HEK293 (cell line): ENCODE measurements around the gene DNMT1.

Experiments
- CTCF ChIP-seq: fragments of 450-650 bp; formaldehyde crosslinking; IDR thresholded peaks from 2 replicates; pipeline ENCODE4 v1.5.1; 2016; ENCODE audit warnings: missing biosample characterization, missing genetic modification characterization
- HOXD13 ChIP-seq: sonication (generic); formaldehyde crosslinking; IDR thresholded peaks from 2 replicates; pipeline ENCODE4 v1.8.0; 2022; ENCODE audit warnings: missing genetic modification reagents, borderline replicate concordance
- MEIS1 ChIP-seq: sonication (generic); formaldehyde crosslinking; IDR thresholded peaks from 2 replicates; pipeline ENCODE4 v1.8.1; 2022; ENCODE audit warnings: missing genetic modification reagents, mild to moderate bottlenecking, borderline replicate concordance
- ZNF274 ChIP-seq, 2 experiments: fragments of 200-500 bp in 1 of 2; fragments of 450-650 bp in 1 of 2; sonication (Bioruptor generic) in 1 of 2; formaldehyde crosslinking in 1 of 2; IDR thresholded peaks; 2 replicates each; pipeline versions ENCODE4 v1.5.1 to v1.6.1; 2014 to 2016; ENCODE audit warnings: borderline replicate concordance in 1 of 2, inconsistent platforms in 1 of 2, low read length in 1 of 2, missing biosample characterization in 1 of 2, missing genetic modification characterization in 1 of 2
- ZNF302 ChIP-seq: fragments of 450-650 bp; formaldehyde crosslinking; IDR thresholded peaks from 2 replicates; pipeline ENCODE4 v1.5.1; 2016; ENCODE audit warnings: missing biosample characterization, missing genetic modification characterization, low read depth
- ZNF350 ChIP-seq: fragments of 450-650 bp; formaldehyde crosslinking; IDR thresholded peaks from 2 replicates; pipeline ENCODE4 v1.5.0; 2017; ENCODE audit warnings: missing biosample characterization, mild to moderate bottlenecking, missing genetic modification characterization
- ZNF530 ChIP-seq: fragments of 450-650 bp; formaldehyde crosslinking; IDR thresholded peaks from 2 replicates; pipeline ENCODE4 v1.5.1; 2016; ENCODE audit warnings: low read depth, missing biosample characterization, missing genetic modification characterization
- ZNF571 ChIP-seq: fragments of 450-650 bp; formaldehyde crosslinking; IDR thresholded peaks from 2 replicates; pipeline ENCODE4 v1.5.0; 2017; ENCODE audit warnings: missing biosample characterization, missing genetic modification characterization
- ZNF639 ChIP-seq: fragments of 450-650 bp; formaldehyde crosslinking; IDR thresholded peaks from 2 replicates; pipeline ENCODE4 v1.5.1; 2016; ENCODE audit warnings: missing biosample characterization, missing genetic modification characterization
- ZSCAN5A ChIP-seq: fragments of 450-650 bp; formaldehyde crosslinking; IDR thresholded peaks from 2 replicates; pipeline ENCODE4 v1.5.1; 2016; ENCODE audit warnings: missing biosample characterization, missing genetic modification characterization
- TF ChIP-seq, protein P1 (sequence below): fragments of 450-650 bp; formaldehyde crosslinking; IDR thresholded peaks from 2 replicates; pipeline ENCODE4 v1.5.1; 2016; ENCODE audit warnings: missing biosample characterization, missing genetic modification characterization

DNA sequence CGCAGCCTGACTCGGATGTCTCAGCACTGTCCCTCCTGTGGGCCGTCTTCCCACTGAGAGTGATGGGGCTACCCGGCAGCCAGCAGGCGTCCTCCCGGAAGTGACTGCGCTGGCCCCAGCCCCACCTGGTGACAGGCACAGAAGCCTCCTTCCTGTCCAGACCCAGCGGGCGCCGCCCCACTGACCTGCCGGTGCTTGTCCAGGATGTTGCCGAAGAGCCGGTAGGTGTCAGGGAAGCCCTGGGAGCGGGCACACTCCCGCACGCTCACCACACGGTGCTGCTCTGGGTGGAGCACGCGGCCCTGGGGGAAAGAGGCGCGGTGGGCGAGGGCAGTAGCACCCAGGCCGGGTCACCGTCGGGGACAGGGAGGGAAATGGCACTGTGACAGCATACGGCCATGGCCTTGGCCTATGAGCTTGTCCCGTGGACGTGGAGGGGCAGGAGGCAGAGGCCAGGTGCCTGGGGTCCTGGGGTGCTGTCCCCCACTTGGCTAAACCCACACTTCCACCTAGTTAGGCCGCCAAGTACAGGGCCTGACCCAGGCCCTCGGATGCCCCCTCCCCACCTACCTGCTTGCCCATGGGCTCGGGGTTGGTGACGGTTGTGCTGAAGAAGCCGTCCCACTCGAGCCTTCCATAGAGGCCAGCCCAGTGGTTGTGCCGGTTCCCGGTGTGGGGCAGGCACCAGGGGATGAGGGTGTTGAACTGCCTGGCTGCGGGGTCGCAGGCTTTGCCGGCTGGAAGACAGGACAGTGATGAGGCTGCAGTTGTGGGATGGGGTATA is 59.0 kb downstream of the DNMT1 start:
- no peak for TF ChIP-seq HOXD13 (CRISPR knock-in tag)
- TF ChIP-seq CTCF (tag by site-specific recombination): no peak
- no peak for TF ChIP-seq ZSCAN5A (tag by site-specific recombination)
- TF ChIP-seq ZNF571 (tag by site-specific recombination): no peak
- no peak for TF ChIP-seq ZNF639
- no peak for TF ChIP-seq ZNF350 (tag by site-specific recombination)
- TF ChIP-seq, protein P1, sequence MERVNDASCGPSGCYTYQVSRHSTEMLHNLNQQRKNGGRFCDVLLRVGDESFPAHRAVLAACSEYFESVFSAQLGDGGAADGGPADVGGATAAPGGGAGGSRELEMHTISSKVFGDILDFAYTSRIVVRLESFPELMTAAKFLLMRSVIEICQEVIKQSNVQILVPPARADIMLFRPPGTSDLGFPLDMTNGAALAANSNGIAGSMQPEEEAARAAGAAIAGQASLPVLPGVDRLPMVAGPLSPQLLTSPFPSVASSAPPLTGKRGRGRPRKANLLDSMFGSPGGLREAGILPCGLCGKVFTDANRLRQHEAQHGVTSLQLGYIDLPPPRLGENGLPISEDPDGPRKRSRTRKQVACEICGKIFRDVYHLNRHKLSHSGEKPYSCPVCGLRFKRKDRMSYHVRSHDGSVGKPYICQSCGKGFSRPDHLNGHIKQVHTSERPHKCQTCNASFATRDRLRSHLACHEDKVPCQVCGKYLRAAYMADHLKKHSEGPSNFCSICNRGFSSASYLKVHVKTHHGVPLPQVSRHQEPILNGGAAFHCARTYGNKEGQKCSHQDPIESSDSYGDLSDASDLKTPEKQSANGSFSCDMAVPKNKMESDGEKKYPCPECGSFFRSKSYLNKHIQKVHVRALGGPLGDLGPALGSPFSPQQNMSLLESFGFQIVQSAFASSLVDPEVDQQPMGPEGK (tag by site-specific recombination): no peak
- TF ChIP-seq ZNF274 (IDR thresholded peaks at IDR 0.05; ENCODE audit: low read length): no peak
- TF ChIP-seq ZNF274 (tag by site-specific recombination; IDR thresholded peaks at IDR 0.05; ENCODE audit: borderline replicate concordance): no peak
- TF ChIP-seq ZNF530: no peak
- no peak for TF ChIP-seq ZNF302 (tag by site-specific recombination)
- no peak for TF ChIP-seq MEIS1 (CRISPR knock-in tag)
